Caco-2 (cell line): Measurements from ENCODE around the gene TMEM267. TPM values are rescaled to one million over a fixed set of nuclear protein-coding genes. Genes with fewer than 3 reads are reported as not detected.
A peak's percentile ranks its signal among the peaks of the same experiment; 100 is the strongest.

Source experiments
- BruUV-seq: library from RNA; stranded (reverse); fragments of 400-500 nt; replicated peaks from 2 replicates; lab custom pipeline; 2021; lab: Mats Ljungman, UMichigan
- CTCF ChIA-PET: fragments of 300-600 bp; sonication (Branson Sonifier 250); formaldehyde crosslinking; loops from one replicate; lab custom pipeline; 2022; ENCODE audit warnings: antibody characterized with exemption; lab: Charles Lee
- POLR2A ChIA-PET: fragments of 300-600 bp; sonication (Branson Sonifier 250); formaldehyde crosslinking; loops from one replicate; lab custom pipeline; 2022; ENCODE audit warnings: antibody characterized with exemption; lab: Charles Lee
- DNase-seq, 2 experiments: peaks; one replicate each; pipeline versions ENCODE4 v3.0.0 to v3.0.0-alpha.2; 2020 to 2022
- H3K27me3 ChIP-seq: replicated peaks from 2 replicates; pipeline ENCODE4 v1.6.0; 2011; ENCODE audit warnings: low read length; ENCODE audit not compliant: control insufficient read depth, insufficient read depth
- H3K36me3 ChIP-seq: 2 replicates; pipeline ENCODE4 v1.5.1; 2011; ENCODE audit warnings: low read length; ENCODE audit not compliant: control insufficient read depth, insufficient read depth
- H3K4me1 ChIP-seq: fragments of 250-450 bp; sonication (Bioruptor Pico); 2 replicates; pipeline ENCODE4 v1.5.1; 2020; ENCODE audit warnings: mild to moderate bottlenecking
- H3K4me3 ChIP-seq: 2 replicates; pipeline ENCODE4 v1.5.1; 2011; ENCODE audit warnings: low read depth, mild to moderate bottlenecking, control low read depth, low read length
- H3K9me3 ChIP-seq: fragments of 250-450 bp; sonication (Bioruptor Pico); 2 replicates; pipeline ENCODE4 v1.5.1; 2020; ENCODE audit warnings: mild to moderate bottlenecking, moderate library complexity
- H3K27ac Mint-ChIP-seq: one replicate; pipeline ENCODE4 v1.8.0; 2022; ENCODE audit warnings: mixed read lengths; ENCODE audit not compliant: unreplicated experiment
- H3K27me3 Mint-ChIP-seq: one replicate; pipeline ENCODE4 v1.8.0; 2022; ENCODE audit warnings: mixed read lengths; ENCODE audit not compliant: insufficient read depth, unreplicated experiment
- H3K36me3 Mint-ChIP-seq: one replicate; pipeline ENCODE4 v1.8.0; 2022; ENCODE audit warnings: mild to moderate bottlenecking, mixed read lengths; ENCODE audit not compliant: insufficient read depth, unreplicated experiment
- H3K4me1 Mint-ChIP-seq: one replicate; pipeline ENCODE4 v1.8.0; 2022; ENCODE audit warnings: low read depth, mixed read lengths; ENCODE audit not compliant: unreplicated experiment
- H3K4me3 Mint-ChIP-seq: one replicate; pipeline ENCODE4 v1.8.0; 2022; ENCODE audit warnings: mild to moderate bottlenecking, moderate library complexity, mixed read lengths; ENCODE audit not compliant: unreplicated experiment
- H3K9me3 Mint-ChIP-seq: one replicate; pipeline ENCODE4 v1.8.0; 2022; ENCODE audit warnings: mixed read lengths; ENCODE audit not compliant: unreplicated experiment
- intact Hi-C: fragments of 100-400 bp; cut with micrococcal nuclease; formaldehyde crosslinking; loops from one replicate; pipeline ENCODE4 v1.10.0; 2022; ENCODE audit not compliant: unreplicated experiment
- total RNA-seq: library from RNA; stranded (reverse); gene quantifications from 2 replicates; pipeline ENCODE4 v1.2.3, GENCODE V29; 2022
- TF ChIP-seq, protein P1 (sequence below), 2 experiments: fragments of 200-600 bp in 1 of 2; IDR thresholded peaks; 1 replicate in 1 of 2; 2 replicates in 1 of 2; pipeline versions ENCODE4 v1.5.1 to v1.8.0; 2011 to 2022; ENCODE audit warnings: antibody characterized with exemption in 1 of 2, control low read depth in 1 of 2, inconsistent platforms in 1 of 2, low read depth in 1 of 2, low read length in 1 of 2, mild to moderate bottlenecking in 1 of 2, moderate library complexity in 1 of 2; ENCODE audit not compliant: insufficient read depth in 1 of 2, severe bottlenecking in 1 of 2, unreplicated experiment in 1 of 2

Gene TMEM267
- total RNA-seq, 1 experiment from 2014 or later: 15.5 TPM

DNA sequence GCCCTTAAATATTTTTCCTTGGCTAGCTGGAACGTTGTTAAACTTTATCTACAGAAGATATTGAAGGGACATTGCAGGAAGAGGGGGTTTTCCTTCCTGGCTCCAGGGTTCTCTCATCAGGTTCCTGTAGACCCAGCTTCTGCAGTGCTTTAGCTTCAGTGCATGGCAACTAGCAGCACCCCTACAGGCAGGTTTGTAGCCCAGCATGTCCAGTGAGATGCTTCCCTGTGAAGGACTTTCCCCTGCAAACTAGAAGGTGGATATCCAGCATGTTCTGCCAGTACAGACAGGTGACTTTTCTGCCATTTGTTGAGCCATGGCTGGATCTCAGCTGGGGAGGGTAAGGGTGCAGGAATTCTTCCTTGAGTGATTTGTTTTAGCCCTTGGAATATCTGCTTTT, 81.8 kb downstream of the TMEM267 start:
- BruUV-seq: no TSS peak
- ChIA-PET CTCF (interaction anchor here (0.7 to 0.9 kb wide), 2 partner anchors 82 to 334 kb away, joined by 3 read pairs; partner anchors contain the start of gene TMEM267), POLR2A (no interaction called here)
- H3K27ac Mint-ChIP-seq: no peak overlapping the region
- H3K4me1 Mint-ChIP-seq: no peaks in the 10 kb centered on the region
- Histone ChIP-seq H3K9me3 (0 out of 2 replicates have a peak, but pooled peaks cover 3% of the 10 kb centered on the region), H3K27me3 (no peaks in the 10 kb centered on the region), H3K4me3 (no peak overlapping the region), H3K36me3 (no peaks in the 10 kb centered on the region), H3K4me1 (no peaks in the 10 kb centered on the region)
- intact Hi-C loops: no loop called here
- no peak overlapping the region for H3K4me3 Mint-ChIP-seq
- H3K27me3 Mint-ChIP-seq: no peaks in the 10 kb centered on the region
- H3K36me3 Mint-ChIP-seq: peaks cover 2% of the 10 kb centered on the region
- TF ChIP-seq, protein P1, sequence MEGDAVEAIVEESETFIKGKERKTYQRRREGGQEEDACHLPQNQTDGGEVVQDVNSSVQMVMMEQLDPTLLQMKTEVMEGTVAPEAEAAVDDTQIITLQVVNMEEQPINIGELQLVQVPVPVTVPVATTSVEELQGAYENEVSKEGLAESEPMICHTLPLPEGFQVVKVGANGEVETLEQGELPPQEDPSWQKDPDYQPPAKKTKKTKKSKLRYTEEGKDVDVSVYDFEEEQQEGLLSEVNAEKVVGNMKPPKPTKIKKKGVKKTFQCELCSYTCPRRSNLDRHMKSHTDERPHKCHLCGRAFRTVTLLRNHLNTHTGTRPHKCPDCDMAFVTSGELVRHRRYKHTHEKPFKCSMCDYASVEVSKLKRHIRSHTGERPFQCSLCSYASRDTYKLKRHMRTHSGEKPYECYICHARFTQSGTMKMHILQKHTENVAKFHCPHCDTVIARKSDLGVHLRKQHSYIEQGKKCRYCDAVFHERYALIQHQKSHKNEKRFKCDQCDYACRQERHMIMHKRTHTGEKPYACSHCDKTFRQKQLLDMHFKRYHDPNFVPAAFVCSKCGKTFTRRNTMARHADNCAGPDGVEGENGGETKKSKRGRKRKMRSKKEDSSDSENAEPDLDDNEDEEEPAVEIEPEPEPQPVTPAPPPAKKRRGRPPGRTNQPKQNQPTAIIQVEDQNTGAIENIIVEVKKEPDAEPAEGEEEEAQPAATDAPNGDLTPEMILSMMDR (IDR thresholded peaks at IDR 0.05; ENCODE audit: insufficient read depth in 1 of 2, low read depth in 1 of 2, low read length in 1 of 2, severe bottlenecking in 1 of 2, unreplicated experiment in 1 of 2): peak in 1 of 2 experiments; percentile 38
- H3K9me3 Mint-ChIP-seq: peaks cover 22% of the 10 kb centered on the region
- peak in 1 of 2 experiments; percentile 14 for DNase-seq

DNA sequence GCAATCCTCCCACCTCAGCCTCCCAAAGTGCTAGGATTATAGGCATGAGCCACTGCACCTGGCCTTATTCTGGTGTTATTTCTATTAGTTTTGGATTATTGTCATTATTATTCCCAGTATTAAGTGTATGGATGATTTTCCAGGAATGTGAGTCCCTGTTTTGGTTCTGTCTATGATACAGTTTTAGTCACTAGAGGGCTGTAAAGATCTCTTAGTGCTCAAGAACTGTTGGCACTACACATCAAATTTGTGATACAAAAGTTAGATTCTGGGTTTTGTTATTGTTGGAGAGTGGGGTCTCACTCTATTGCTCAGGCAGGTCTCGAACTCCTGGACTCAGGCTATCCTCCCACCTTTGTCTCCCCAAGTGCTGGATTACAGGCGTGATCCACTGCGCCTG, 83.6 kb downstream of the TMEM267 start:
- H3K9me3 Mint-ChIP-seq: peaks cover 14% of the 10 kb centered on the region
- BruUV-seq: no TSS peak
- CTCF ChIA-PET: interaction anchor here (2.1 kb wide), 1 partner anchor 84 kb away, joined by 8 read pairs; the partner anchor contains the start of gene TMEM267

DNA sequence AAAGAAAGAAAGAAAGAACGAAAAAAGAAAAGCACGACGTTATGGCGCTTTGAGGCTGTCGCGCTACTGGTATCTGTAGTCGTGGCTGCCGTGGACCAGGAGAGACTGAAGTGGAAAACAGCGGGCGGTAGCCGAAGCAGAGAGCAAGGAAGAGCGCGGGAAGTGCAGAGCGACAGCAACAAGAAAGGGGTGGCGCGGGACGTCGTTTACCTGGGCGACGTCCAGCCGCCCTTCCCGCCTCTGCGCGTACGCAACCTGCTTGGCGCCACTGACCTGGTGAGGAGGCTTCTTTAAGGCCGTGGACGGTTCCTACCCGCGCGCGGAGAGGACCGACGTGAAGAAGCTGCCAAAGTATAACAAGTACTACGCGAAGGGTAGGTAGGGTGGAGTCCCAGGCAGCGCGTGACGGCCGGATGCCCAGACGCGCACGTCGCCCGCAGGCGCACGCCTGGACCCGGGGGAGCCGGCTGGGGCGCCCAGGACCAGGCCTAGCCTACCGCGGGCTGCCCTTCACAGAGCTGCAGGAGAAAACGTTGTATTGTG, 86.8 kb downstream of the TMEM267 start:
- Histone ChIP-seq H3K4me1 (no peaks in the 10 kb centered on the region; the same call in 1 of the 2 replicates), H3K36me3 (no peaks in the 10 kb centered on the region), H3K4me3 (peak overlapping the region; percentile 71), H3K27me3 (no peaks in the 10 kb centered on the region), H3K9me3 (no peaks in the 10 kb centered on the region)
- CTCF ChIA-PET: interaction anchor here (0.8 to 1.9 kb wide), 5 partner anchors 84 to 276 kb away, joined by 3 to 28 read pairs (median 4); partner anchors contain the start of genes TMEM267 and ZNF131
- peaks cover 6% of the 10 kb centered on the region for H3K36me3 Mint-ChIP-seq
- peak overlapping the region; percentile 96 for H3K27ac Mint-ChIP-seq
- BruUV-seq: no TSS peak
- H3K9me3 Mint-ChIP-seq: no peaks in the 10 kb centered on the region
- intact Hi-C loops: loop anchor here (1.0 to 5.0 kb wide), 2 partner anchors 35 to 87 kb away; no protein-coding TSS in a partner anchor
- POLR2A ChIA-PET: interaction anchor here (0.5 to 1.0 kb wide), 4 partner anchors 15 to 276 kb away, joined by 3 to 14 read pairs (median 4); partner anchors contain the start of genes HMGCS1 and TMEM267
- no peaks in the 10 kb centered on the region for H3K27me3 Mint-ChIP-seq
- H3K4me3 Mint-ChIP-seq: peak overlapping the region; percentile 94
- TF ChIP-seq, protein P1 (IDR thresholded peaks at IDR 0.05; ENCODE audit: insufficient read depth in 1 of 2, low read depth in 1 of 2, low read length in 1 of 2, severe bottlenecking in 1 of 2, unreplicated experiment in 1 of 2): no peak
- H3K4me1 Mint-ChIP-seq: no peaks in the 10 kb centered on the region
- peak; percentile 75 to 76 for DNase-seq

More for the DNA sequence above, 83.6 kb downstream of the TMEM267 start:
- Mint-ChIP-seq H3K27ac (no peak overlapping the region), H3K4me3 (no peak overlapping the region), H3K36me3 (peaks cover 6% of the 10 kb centered on the region), H3K27me3 (no peaks in the 10 kb centered on the region), H3K4me1 (no peaks in the 10 kb centered on the region)
- no peak for DNase-seq
- POLR2A ChIA-PET: no interaction called here
- Histone ChIP-seq H3K4me1 (no peaks in the 10 kb centered on the region; the same call in 1 of the 2 replicates), H3K4me3 (no peak overlapping the region), H3K36me3 (no peaks in the 10 kb centered on the region), H3K9me3 (0 out of 2 replicates have a peak, but pooled peaks cover 3% of the 10 kb centered on the region), H3K27me3 (no peaks in the 10 kb centered on the region)
- intact Hi-C loops: no loop called here
- TF ChIP-seq, protein P1 (IDR thresholded peaks at IDR 0.05; ENCODE audit: insufficient read depth in 1 of 2, low read depth in 1 of 2, low read length in 1 of 2, severe bottlenecking in 1 of 2, unreplicated experiment in 1 of 2): no peak

Other genes starting within 250 kb of the TMEM267 start
- 205 and 211 TPM in 2 replicates for gene HMGCS1, start 170.5 kb downstream of the TMEM267 start, total RNA-seq
- 5.5 and 8.6 TPM in 2 replicates for gene CCL28, start 71.5 kb downstream of the TMEM267 start, total RNA-seq
- 7.0 and 7.1 TPM in 2 replicates for gene C5orf34, start 31.3 kb upstream of the TMEM267 start, total RNA-seq
- gene PAIP1, start 73.2 kb upstream of the TMEM267 start, total RNA-seq: 115 and 121 TPM in 2 replicates
- 42.5 and 44.8 TPM in 2 replicates for gene NNT, start 119.3 kb upstream of the TMEM267 start, total RNA-seq